Neural crest cell (in vitro differentiated cells): ENCODE measurements around the gene SSTR4. TPM values are rescaled to one million over a fixed set of nuclear protein-coding genes. Genes with fewer than 3 reads are reported as not detected.

Experiments used
- DNase-seq: peaks from one replicate; pipeline ENCODE4 v3.0.0; 2021; ENCODE audit warnings: low read depth, mixed read lengths, low spot score
- H3K27ac Mint-ChIP-seq: one replicate; pipeline ENCODE4 v1.8.0; 2021; ENCODE audit warnings: mild to moderate bottlenecking, mixed read lengths; ENCODE audit not compliant: unreplicated experiment
- H3K27me3 Mint-ChIP-seq: 2 replicates; pipeline ENCODE4 v1.8.0; 2021; ENCODE audit warnings: low read depth, mild to moderate bottlenecking, mixed read lengths
- H3K36me3 Mint-ChIP-seq: 2 replicates; pipeline ENCODE4 v1.8.0; 2021; ENCODE audit warnings: low read depth, mild to moderate bottlenecking, mixed read lengths
- H3K4me1 Mint-ChIP-seq: 2 replicates; pipeline ENCODE4 v1.8.0; 2021; ENCODE audit warnings: mixed read lengths
- H3K4me3 Mint-ChIP-seq: one replicate; pipeline ENCODE4 v1.8.0; 2021; ENCODE audit warnings: mild to moderate bottlenecking, mixed read lengths
- H3K9me3 Mint-ChIP-seq: 2 replicates; pipeline ENCODE4 v1.8.0; 2021; ENCODE audit warnings: mixed read lengths
- total RNA-seq: library from RNA; stranded (reverse); gene quantifications from 2 replicates; pipeline ENCODE4 v1.2.1, GENCODE V29; 2021
- TF ChIP-seq, protein P1 (sequence below): fragments of 200-600 bp; sonication (generic); conservative IDR thresholded peaks from 2 replicates; pipeline ENCODE4 v1.5.0; 2021; ENCODE audit warnings: antibody characterized with exemption, mild to moderate bottlenecking

The SSTR4 gene
- total RNA-seq, 1 donor from 2014 or later: not detected

DNA sequence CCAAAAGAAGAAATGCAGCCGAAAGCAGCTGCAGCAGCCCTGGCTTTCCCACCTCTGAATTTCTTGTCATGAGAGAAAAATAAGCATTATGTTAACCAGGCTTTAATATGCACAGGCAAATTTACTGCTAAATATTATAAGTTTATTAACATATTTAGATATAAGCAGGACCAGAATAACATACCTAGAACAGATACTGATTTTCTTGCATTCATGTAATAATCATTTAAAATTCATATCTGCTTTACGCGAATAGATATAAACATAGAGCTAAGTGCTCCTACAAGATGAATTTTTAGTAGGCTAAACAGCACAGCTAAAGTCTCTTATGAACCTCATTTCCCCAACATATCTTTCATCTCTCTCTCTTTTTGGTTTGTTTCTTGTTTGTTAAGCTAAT, 36.3 kb downstream of the SSTR4 start:
- TF ChIP-seq, protein P1, sequence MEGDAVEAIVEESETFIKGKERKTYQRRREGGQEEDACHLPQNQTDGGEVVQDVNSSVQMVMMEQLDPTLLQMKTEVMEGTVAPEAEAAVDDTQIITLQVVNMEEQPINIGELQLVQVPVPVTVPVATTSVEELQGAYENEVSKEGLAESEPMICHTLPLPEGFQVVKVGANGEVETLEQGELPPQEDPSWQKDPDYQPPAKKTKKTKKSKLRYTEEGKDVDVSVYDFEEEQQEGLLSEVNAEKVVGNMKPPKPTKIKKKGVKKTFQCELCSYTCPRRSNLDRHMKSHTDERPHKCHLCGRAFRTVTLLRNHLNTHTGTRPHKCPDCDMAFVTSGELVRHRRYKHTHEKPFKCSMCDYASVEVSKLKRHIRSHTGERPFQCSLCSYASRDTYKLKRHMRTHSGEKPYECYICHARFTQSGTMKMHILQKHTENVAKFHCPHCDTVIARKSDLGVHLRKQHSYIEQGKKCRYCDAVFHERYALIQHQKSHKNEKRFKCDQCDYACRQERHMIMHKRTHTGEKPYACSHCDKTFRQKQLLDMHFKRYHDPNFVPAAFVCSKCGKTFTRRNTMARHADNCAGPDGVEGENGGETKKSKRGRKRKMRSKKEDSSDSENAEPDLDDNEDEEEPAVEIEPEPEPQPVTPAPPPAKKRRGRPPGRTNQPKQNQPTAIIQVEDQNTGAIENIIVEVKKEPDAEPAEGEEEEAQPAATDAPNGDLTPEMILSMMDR: no peak
- H3K36me3 Mint-ChIP-seq: no peaks in the 10 kb centered on the region
- no peaks in the 10 kb centered on the region for H3K4me1 Mint-ChIP-seq
- no peak overlapping the region for H3K27ac Mint-ChIP-seq
- no peak for DNase-seq
- no peak overlapping the region for H3K4me3 Mint-ChIP-seq
- peaks cover 3% of the 10 kb centered on the region for H3K27me3 Mint-ChIP-seq
- no peaks in the 10 kb centered on the region for H3K9me3 Mint-ChIP-seq

DNA sequence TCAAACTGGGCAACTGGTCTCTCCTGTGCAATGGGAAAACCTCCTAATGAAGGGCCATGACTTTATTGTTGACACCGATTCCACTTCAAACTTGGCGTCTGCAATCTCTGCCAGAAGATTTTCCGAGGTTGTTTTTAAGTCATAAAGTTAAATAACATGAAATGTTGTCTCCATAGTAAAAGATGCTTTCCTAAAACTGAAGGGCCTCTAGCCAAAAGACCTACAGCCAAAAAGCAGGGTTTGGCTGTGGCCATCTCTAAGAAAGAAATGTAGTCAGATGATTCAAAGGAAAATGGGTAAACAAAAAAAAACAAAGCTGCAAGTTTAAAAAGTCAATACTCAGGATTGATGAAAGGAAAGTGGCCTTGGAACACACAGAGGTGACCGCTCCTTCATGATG, 36.9 kb downstream of the SSTR4 start:
- no peak overlapping the region for H3K4me3 Mint-ChIP-seq
- peaks cover 3% of the 10 kb centered on the region for H3K27me3 Mint-ChIP-seq
- H3K27ac Mint-ChIP-seq: no peak overlapping the region
- no peaks in the 10 kb centered on the region for H3K9me3 Mint-ChIP-seq
- no peak for DNase-seq
- no peaks in the 10 kb centered on the region for H3K4me1 Mint-ChIP-seq
- TF ChIP-seq, protein P1: no peak
- H3K36me3 Mint-ChIP-seq: no peaks in the 10 kb centered on the region

DNA sequence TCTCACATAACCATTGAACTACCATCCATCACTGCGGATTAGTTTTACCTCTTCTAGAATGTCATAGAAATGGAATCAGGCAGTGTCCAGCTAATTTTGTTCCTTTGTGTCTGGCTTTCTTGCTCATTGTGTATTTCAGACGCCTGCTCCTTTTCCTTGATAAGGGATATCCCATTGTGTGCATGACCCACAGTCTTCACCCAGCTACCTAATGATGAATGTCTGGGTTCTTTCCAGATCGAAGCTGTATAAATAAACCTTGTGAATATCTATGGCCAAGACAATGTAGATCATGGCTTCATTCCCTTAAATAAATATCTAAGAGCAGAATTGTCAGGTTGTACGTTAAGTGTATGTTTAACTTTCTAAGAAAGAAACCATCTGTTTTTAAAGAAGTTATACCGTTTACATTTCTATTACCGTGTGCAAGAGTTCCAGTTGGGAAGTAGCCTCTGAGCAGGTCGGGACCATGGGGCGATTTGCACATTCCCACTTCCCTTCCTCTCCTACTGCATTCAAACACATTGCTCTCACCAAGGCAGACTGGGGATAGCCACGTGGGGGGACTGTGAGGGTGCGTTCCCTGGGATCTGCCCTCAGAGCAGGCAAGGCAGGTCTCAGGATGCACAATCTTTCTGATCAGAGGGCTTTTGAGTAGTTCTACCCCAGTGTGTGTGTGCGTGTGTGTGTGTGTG, 37.9 kb downstream of the SSTR4 start:
- TF ChIP-seq, protein P1: no peak
- H3K4me1 Mint-ChIP-seq: no peaks in the 10 kb centered on the region
- H3K4me3 Mint-ChIP-seq: no peak overlapping the region
- no peaks in the 10 kb centered on the region for H3K36me3 Mint-ChIP-seq
- no peak for DNase-seq
- H3K9me3 Mint-ChIP-seq: no peaks in the 10 kb centered on the region
- H3K27ac Mint-ChIP-seq: no peak overlapping the region
- peaks cover 3% of the 10 kb centered on the region for H3K27me3 Mint-ChIP-seq

DNA sequence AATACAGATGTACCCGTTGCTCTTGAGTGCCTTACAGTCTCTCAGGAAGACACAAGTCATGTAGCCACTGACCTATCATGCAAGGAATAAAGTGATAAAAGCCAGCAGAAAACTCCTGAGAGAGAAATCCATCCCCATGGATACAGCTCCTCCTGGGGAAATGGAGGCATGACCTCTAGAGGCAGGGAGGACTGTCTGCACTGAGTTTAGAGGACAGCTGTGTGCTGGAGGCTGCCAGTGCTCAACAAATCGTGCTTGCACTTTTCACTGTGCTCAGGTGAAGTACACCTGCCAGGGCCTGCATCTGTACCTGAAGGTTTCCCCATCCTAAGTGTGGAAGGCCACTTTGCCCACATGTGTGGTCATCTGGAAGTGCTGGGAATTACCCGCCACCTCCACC, 38.9 kb downstream of the SSTR4 start:
- no peak for DNase-seq
- peaks cover 7% of the 10 kb centered on the region for H3K27me3 Mint-ChIP-seq
- H3K4me1 Mint-ChIP-seq: peaks cover 8% of the 10 kb centered on the region
- no peaks in the 10 kb centered on the region for H3K36me3 Mint-ChIP-seq
- H3K4me3 Mint-ChIP-seq: no peak overlapping the region
- no peak overlapping the region for H3K27ac Mint-ChIP-seq
- H3K9me3 Mint-ChIP-seq: no peaks in the 10 kb centered on the region
- TF ChIP-seq, protein P1: no peak

DNA sequence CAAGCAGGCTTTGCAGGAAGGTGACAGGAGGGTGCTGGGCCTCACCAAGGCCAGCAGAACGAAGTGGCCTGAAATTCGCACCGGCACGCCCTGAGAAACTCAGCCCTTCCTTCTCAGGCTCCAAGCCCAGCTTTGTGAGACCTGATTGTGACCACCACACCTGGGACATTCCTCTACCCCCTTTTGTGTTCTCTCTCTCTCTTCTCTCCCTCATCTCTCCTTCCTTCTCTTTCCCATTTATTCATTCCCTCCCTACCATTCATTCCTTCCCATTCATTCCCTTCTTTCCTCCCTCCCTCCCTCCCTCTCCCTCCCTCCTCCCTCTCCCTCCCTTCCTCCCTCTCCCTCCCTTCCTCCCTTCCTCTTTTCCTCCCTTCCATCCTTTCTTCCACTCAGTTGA, 42.2 kb downstream of the SSTR4 start:
- no peak for DNase-seq
- Mint-ChIP-seq H3K9me3 (no peaks in the 10 kb centered on the region), H3K4me3 (no peak overlapping the region), H3K27ac (no peak overlapping the region), H3K4me1 (peaks cover 9% of the 10 kb centered on the region), H3K36me3 (no peaks in the 10 kb centered on the region), H3K27me3 (peaks cover 9% of the 10 kb centered on the region)
- TF ChIP-seq, protein P1: no peak
